Activated T-cell treated with anti-CD3 and anti-CD28 coated beads, Interleukin-2, amount 50 U/mL, for 24 hours (primary cell): ENCODE results near the gene PTGS1.
A peak's percentile ranks its signal among the peaks of the same experiment; 100 is the strongest.

ENCODE experiments used
- DNase-seq: peaks from one replicate; pipeline ENCODE4 v3.0.0-alpha.2; 2020
- H3K27ac Mint-ChIP-seq: 2 replicates; pipeline ENCODE4 v1.8.0; 2020; ENCODE audit warnings: mild to moderate bottlenecking, mixed read lengths
- H3K27me3 Mint-ChIP-seq: 2 replicates; pipeline ENCODE4 v1.8.0; 2020; ENCODE audit warnings: mixed read lengths
- H3K36me3 Mint-ChIP-seq: 2 replicates; pipeline ENCODE4 v1.8.0; 2020; ENCODE audit warnings: low read depth, mixed read lengths
- H3K4me1 Mint-ChIP-seq: 2 replicates; pipeline ENCODE4 v1.8.0; 2020; ENCODE audit warnings: low read depth, mixed read lengths
- H3K4me3 Mint-ChIP-seq: 2 replicates; pipeline ENCODE4 v1.8.0; 2020; ENCODE audit warnings: mild to moderate bottlenecking, moderate library complexity, mixed read lengths
- H3K9me3 Mint-ChIP-seq: 2 replicates; pipeline ENCODE4 v1.8.0; 2020; ENCODE audit warnings: mixed read lengths

Gene PTGS1

DNA sequence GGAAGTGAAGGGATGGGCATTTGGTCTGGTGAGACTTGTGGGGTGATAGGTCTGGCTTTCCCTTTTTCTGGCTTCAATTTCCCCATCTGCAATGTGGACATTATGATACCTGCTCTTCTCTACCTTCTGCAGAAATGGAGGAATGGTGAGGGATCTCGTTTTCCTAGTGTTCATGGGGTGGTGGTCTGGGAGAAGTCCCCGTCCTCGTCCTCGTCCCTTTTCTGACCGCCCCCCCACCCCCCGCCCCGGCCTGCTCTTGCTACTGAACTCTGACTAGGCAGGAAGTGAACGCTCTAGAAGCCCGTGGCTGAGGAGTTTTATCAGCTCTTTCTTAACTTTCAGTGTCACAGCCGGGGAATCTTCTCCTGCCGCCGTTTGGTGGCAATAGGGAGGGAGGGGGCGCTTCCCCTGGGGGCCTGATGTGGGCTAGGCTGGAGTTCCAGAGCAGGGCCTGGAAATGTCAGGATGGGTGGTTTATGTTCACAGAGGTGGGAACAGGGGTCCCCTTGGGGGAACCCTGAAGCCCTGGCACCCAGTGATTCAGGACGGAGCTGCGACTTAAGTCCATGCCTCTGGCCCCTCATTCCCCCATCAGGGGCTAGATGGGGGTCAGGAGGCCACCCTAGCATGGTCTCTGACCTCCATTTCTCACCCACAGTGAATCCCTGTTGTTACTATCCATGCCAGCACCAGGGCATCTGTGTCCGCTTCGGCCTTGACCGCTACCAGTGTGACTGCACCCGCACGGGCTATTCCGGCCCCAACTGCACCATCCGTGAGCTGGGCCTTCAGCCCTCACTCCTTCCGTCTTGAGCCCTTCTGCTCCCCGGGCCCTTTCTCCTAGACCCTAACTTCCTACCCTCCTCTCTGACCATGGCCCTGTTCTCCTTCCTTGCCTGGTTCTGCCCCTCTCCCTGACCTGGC is 6.7 kb downstream of the PTGS1 start:
- Mint-ChIP-seq H3K27ac (no peak overlapping the region), H3K4me3 (no peak overlapping the region), H3K36me3 (no peaks in the 10 kb centered on the region), H3K9me3 (peaks cover 11% of the 10 kb centered on the region), H3K4me1 (no peaks in the 10 kb centered on the region), H3K27me3 (peaks cover 35% of the 10 kb centered on the region)
- no peak for DNase-seq

GRCh38 chr9:122378236-122378635 is 7.4 kb downstream of the PTGS1 start:
- Mint-ChIP-seq H3K4me3 (no peak overlapping the region), H3K4me1 (no peaks in the 10 kb centered on the region), H3K27ac (no peak overlapping the region), H3K36me3 (no peaks in the 10 kb centered on the region), H3K27me3 (peaks cover 28% of the 10 kb centered on the region), H3K9me3 (peaks cover 11% of the 10 kb centered on the region)
- DNase-seq: no peak

DNA sequence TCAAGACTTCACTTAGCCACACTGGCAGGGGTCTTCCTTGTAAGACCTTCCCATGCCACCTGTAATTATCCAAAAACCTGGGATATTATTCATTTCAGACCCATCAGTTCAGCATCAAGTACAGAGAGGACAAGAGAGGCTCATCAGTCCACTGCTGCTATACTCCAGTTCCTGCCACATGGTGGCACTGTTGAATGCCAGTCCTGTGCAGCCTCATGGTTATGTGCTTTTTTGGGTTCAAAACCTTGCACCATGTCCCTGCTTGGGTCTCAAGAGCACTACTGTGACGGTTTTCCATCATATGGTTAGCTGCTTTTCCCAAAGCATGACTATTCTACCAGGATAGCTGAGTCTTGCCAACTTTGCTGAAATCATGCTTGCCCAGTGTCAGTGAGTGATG is 8.5 kb downstream of the PTGS1 start:
- Mint-ChIP-seq H3K36me3 (no peaks in the 10 kb centered on the region), H3K4me3 (no peak overlapping the region)
- no peak for DNase-seq

GRCh38 chr9:122380293-122380692 is 9.5 kb downstream of the PTGS1 start:
- H3K27ac Mint-ChIP-seq: no peak overlapping the region
- DNase-seq: no peak
- H3K27me3 Mint-ChIP-seq: peaks cover 14% of the 10 kb centered on the region
- peaks cover 11% of the 10 kb centered on the region for H3K9me3 Mint-ChIP-seq
- no peaks in the 10 kb centered on the region for H3K36me3 Mint-ChIP-seq
- no peaks in the 10 kb centered on the region for H3K4me1 Mint-ChIP-seq
- H3K4me3 Mint-ChIP-seq: no peak overlapping the region

More for the DNA sequence above, 8.5 kb downstream of the PTGS1 start:
- no peaks in the 10 kb centered on the region for H3K4me1 Mint-ChIP-seq
- H3K27ac Mint-ChIP-seq: no peak overlapping the region
- peaks cover 11% of the 10 kb centered on the region for H3K9me3 Mint-ChIP-seq
- peaks cover 20% of the 10 kb centered on the region for H3K27me3 Mint-ChIP-seq

DNA sequence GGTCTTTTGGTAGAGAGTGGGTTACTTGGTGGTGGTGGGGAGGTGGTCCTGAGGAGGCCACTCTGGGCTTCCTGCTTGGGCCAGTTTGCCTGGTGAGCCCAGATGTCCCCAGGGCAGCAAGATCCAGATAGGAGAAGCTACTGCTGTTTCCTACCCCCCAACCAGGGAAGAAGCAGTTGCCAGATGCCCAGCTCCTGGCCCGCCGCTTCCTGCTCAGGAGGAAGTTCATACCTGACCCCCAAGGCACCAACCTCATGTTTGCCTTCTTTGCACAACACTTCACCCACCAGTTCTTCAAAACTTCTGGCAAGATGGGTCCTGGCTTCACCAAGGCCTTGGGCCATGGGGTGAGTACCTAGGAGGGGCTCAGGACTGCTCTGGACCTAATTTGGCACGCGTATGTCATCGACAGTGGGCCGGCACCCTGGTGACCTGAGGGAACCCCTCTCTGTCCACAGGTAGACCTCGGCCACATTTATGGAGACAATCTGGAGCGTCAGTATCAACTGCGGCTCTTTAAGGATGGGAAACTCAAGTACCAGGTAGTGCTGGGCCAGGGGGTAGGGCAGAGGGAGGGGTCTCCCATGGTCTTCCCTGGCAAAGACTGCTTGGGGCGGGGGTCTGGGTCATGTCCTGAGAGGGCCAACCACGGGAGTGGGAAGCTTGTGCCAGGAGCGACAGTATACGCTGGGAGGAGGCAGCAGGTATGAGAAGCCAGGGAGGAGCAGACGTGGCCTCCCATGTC is 10.6 kb downstream of the PTGS1 start:
- Mint-ChIP-seq H3K27ac (no peak overlapping the region), H3K4me3 (no peak overlapping the region), H3K36me3 (no peaks in the 10 kb centered on the region), H3K27me3 (peaks cover 14% of the 10 kb centered on the region), H3K4me1 (no peaks in the 10 kb centered on the region), H3K9me3 (peaks cover 11% of the 10 kb centered on the region)
- no peak for DNase-seq

DNA sequence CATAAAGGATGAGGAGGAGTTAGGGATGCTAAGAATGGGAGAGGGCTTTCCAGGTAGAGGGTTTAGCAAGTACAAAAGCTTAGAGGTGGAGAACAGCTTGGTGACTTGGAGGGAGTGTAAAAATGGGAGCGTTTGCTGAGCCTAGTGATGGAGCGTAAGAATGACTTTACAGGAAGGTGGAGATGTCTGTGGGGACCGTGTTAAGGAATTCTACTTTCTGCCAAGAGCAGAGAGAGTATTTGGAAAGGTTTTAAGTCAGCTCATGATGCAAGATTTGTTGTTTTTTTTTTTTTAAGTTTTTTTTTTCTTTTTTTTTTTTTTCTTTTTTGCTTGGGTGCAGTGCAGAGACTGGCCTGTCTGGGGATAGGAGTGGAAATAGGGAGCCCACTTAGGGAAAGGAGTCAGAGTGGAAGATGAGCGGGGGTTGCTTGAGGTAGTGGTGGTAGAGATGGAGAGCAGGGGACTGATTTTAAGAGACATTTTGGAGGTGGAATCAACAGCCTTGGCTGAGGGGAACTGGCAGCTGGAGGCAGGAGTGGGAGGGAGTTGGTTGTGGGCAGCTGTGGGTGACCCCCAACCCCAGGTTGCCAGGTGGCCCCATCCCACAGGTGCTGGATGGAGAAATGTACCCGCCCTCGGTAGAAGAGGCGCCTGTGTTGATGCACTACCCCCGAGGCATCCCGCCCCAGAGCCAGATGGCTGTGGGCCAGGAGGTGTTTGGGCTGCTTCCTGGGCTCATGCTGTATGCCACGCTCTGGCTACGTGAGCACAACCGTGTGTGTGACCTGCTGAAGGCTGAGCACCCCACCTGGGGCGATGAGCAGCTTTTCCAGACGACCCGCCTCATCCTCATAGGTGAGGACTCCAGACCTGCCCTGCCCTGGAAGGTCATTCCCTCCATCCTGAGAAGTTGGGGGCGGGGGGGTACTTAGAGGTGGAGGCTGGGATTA is 12.4 kb downstream of the PTGS1 start:
- peaks cover 11% of the 10 kb centered on the region for H3K9me3 Mint-ChIP-seq
- H3K36me3 Mint-ChIP-seq: no peaks in the 10 kb centered on the region
- no peak overlapping the region for H3K4me3 Mint-ChIP-seq
- no peak for DNase-seq
- H3K4me1 Mint-ChIP-seq: no peaks in the 10 kb centered on the region
- peaks cover 6% of the 10 kb centered on the region for H3K27me3 Mint-ChIP-seq
- no peak overlapping the region for H3K27ac Mint-ChIP-seq

- H3K36me3 Mint-ChIP-seq: no peaks in the 10 kb centered on the region
- no peak overlapping the region for H3K4me3 Mint-ChIP-seq
- H3K27ac Mint-ChIP-seq: no peak overlapping the region
- H3K4me1 Mint-ChIP-seq: no peaks in the 10 kb centered on the region
- H3K9me3 Mint-ChIP-seq: peaks cover 8% of the 10 kb centered on the region
- peaks cover 8% of the 10 kb centered on the region for H3K27me3 Mint-ChIP-seq
- DNase-seq: no peak
These were observed 13.2 kb downstream of the PTGS1 start for GRCh38 chr9:122383992-122384461.

DNA sequence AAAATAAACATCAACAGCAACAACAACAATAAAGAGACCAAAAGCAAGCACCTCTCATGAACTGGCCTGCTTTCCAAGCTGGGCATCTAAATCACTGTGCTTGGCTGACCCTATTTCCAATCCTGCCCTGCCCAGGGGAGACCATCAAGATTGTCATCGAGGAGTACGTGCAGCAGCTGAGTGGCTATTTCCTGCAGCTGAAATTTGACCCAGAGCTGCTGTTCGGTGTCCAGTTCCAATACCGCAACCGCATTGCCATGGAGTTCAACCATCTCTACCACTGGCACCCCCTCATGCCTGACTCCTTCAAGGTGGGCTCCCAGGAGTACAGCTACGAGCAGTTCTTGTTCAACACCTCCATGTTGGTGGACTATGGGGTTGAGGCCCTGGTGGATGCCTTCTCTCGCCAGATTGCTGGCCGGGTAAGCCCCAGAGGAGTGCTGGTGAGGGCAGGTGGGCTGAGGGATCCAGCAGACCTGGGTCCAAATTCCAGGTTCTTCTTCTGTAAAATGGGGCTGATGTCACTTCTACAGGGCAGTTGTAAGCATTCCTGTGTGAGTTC is 15.6 kb downstream of the PTGS1 start:
- Mint-ChIP-seq H3K27me3 (peaks cover 22% of the 10 kb centered on the region), H3K36me3 (no peaks in the 10 kb centered on the region), H3K27ac (no peak overlapping the region), H3K4me1 (no peaks in the 10 kb centered on the region), H3K9me3 (no peaks in the 10 kb centered on the region), H3K4me3 (no peak overlapping the region)
- no peak for DNase-seq

- no peak overlapping the region for H3K27ac Mint-ChIP-seq
- H3K9me3 Mint-ChIP-seq: no peaks in the 10 kb centered on the region
- peaks cover 33% of the 10 kb centered on the region for H3K27me3 Mint-ChIP-seq
- DNase-seq: no peak
- H3K4me1 Mint-ChIP-seq: no peaks in the 10 kb centered on the region
- no peak overlapping the region for H3K4me3 Mint-ChIP-seq
- no peaks in the 10 kb centered on the region for H3K36me3 Mint-ChIP-seq
These were observed 16.7 kb downstream of the PTGS1 start for GRCh38 chr9:122387536-122387935.

DNA sequence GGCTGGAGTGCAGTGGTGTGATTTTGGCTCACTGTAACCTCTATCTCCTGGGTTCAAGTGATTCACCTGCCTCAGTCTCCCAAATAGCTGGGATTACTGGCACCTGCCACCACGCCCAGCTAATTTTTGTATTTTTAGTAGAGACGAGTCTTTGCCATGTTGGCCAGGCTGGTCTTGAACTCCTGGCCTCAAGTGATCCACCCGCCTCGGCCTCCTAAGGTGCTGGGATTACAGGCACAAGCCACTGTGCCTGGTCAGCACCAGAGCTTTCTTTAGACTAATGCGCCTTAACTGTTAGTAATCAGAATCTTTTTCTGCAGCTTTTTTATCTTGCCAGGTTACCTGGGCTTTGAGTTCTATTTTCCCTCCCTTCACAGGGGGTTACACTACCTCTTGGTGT is 18.4 kb downstream of the PTGS1 start:
- no peaks in the 10 kb centered on the region for H3K9me3 Mint-ChIP-seq
- H3K36me3 Mint-ChIP-seq: no peaks in the 10 kb centered on the region
- H3K27me3 Mint-ChIP-seq: peaks cover 43% of the 10 kb centered on the region
- DNase-seq: no peak
- H3K4me1 Mint-ChIP-seq: no peaks in the 10 kb centered on the region
- no peak overlapping the region for H3K4me3 Mint-ChIP-seq
- H3K27ac Mint-ChIP-seq: no peak overlapping the region

- DNase-seq: peak; percentile 24
- H3K4me3 Mint-ChIP-seq: no peak overlapping the region
- no peaks in the 10 kb centered on the region for H3K9me3 Mint-ChIP-seq
- no peaks in the 10 kb centered on the region for H3K4me1 Mint-ChIP-seq
- H3K27me3 Mint-ChIP-seq: peaks cover 46% of the 10 kb centered on the region
- no peaks in the 10 kb centered on the region for H3K36me3 Mint-ChIP-seq
- no peak overlapping the region for H3K27ac Mint-ChIP-seq
These were observed 19.1 kb downstream of the PTGS1 start for GRCh38 chr9:122389799-122390481.

DNA sequence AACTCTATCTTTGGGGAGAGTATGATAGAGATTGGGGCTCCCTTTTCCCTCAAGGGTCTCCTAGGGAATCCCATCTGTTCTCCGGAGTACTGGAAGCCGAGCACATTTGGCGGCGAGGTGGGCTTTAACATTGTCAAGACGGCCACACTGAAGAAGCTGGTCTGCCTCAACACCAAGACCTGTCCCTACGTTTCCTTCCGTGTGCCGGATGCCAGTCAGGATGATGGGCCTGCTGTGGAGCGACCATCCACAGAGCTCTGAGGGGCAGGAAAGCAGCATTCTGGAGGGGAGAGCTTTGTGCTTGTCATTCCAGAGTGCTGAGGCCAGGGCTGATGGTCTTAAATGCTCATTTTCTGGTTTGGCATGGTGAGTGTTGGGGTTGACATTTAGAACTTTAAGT is 21.5 kb downstream of the PTGS1 start:
- no peaks in the 10 kb centered on the region for H3K36me3 Mint-ChIP-seq
- peaks cover 46% of the 10 kb centered on the region for H3K27me3 Mint-ChIP-seq
- no peak overlapping the region for H3K4me3 Mint-ChIP-seq
- H3K4me1 Mint-ChIP-seq: no peaks in the 10 kb centered on the region
- H3K27ac Mint-ChIP-seq: no peak overlapping the region
- H3K9me3 Mint-ChIP-seq: no peaks in the 10 kb centered on the region
- DNase-seq: no peak

- DNase-seq: no peak
- H3K27ac Mint-ChIP-seq: no peak overlapping the region
- H3K4me1 Mint-ChIP-seq: no peaks in the 10 kb centered on the region
- no peaks in the 10 kb centered on the region for H3K9me3 Mint-ChIP-seq
- peaks cover 46% of the 10 kb centered on the region for H3K27me3 Mint-ChIP-seq
- H3K4me3 Mint-ChIP-seq: no peak overlapping the region
- no peaks in the 10 kb centered on the region for H3K36me3 Mint-ChIP-seq
These were observed 21.9 kb downstream of the PTGS1 start for GRCh38 chr9:122392714-122393113.
